H1 (cell line): ENCODE results near the gene CAMK1G. TPM values are rescaled to one million over a fixed set of nuclear protein-coding genes. Genes with fewer than 3 reads are reported as not detected.

Source experiments
- JUN ChIP-seq: IDR thresholded peaks from 2 replicates; pipeline ENCODE4 v1.6.1; 2011; ENCODE audit warnings: low read depth, mild to moderate bottlenecking, improper control_type of control experiment, low read length
- polyA plus RNA-seq, 7 experiments: library from polyadenylated mRNA; depleted of rRNA in 3 of 7; stranded (reverse) in 5 of 7; unstranded in 2 of 7; fragments of >200 nt in 5 of 7; fragments of 200-250 nt in 2 of 7; gene quantifications; 1 replicate in 5 of 7; 2 replicates in 1 of 7; 4 replicates in 1 of 7; pipeline versions ENCODE4 v1.2.1 to v1.2.3, GENCODE V29; 2011 to 2013; ENCODE audit warnings: missing spikeins in 2 of 7, mixed read lengths in 2 of 7
- total RNA-seq: library from RNA; stranded (reverse); fragmentation: NEBNext Ultra II Directional; extraction: Animal tissue kit (Norgen Biotek cat#: 25700); gene quantifications from 2 replicates; pipeline ENCODE4 v1.2.1, GENCODE V29; 2021

CAMK1G gene
- total and polyA plus RNA-seq, 2 of the 8 experiments (the other 6 are each of a cell fraction or from before 2014, with no cell fraction given): 1.00 to 1.0 TPM

DNA sequence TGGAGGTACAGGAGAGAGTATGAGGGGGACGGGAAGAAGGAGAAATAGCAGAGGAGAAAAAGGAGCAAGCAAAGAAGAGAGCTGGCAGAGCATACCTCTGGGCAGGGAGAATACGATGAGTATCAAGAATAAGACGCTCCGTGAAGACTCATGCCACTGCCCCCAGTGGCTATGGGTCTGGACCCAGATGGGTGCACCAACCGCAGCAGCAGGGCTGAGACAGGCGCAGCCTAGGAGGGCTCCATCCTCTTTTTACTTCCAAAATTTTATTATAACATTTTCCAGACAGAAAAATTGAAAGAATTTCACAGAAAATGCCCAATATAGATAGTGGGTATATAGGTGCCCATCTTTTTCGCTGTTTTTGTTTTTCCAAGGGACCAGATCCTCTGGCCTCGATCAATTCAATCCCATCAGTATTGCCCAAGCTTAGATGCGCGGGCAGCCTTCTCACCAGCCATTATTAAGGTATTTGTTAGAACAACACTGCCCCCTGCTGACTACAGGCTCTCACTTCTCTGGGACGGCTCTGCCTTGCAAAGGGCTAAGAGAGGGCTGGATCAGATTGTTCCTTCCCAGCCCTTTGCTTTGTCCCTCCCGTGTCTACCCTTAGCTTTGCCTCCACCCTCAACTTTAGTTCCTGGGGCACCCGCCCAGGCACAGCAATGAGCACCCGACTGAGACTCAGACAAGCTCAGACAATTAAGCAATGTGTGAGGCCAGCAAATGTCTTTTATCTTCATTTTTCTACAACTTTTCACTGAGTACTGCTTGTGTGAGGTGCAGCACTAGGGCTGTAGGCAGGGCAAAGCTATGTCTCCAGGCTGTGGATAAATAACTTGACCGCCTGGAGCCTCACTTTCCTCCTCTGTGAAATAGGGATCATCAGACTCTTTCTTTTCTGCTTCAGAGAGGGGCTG lies 17.5 kb upstream of the CAMK1G start (continued):
- TF ChIP-seq JUN: no peak
